HUDEP-2 (cell line): Measurements from ENCODE around the gene TDRD12.
"Not testable (repeated sequence)": the region's sequence is repeated elsewhere in the genome, so short reads cannot be mapped to it uniquely, and the experiment has no call there.

Source experiments
- DNase-seq, 76 experiments: peaks; one replicate each; lab custom pipeline; 2025; ENCODE audit not compliant: unreplicated experiment in 76 of 76; lab: John Stamatoyannopoulos, UW

The TDRD12 gene

DNA sequence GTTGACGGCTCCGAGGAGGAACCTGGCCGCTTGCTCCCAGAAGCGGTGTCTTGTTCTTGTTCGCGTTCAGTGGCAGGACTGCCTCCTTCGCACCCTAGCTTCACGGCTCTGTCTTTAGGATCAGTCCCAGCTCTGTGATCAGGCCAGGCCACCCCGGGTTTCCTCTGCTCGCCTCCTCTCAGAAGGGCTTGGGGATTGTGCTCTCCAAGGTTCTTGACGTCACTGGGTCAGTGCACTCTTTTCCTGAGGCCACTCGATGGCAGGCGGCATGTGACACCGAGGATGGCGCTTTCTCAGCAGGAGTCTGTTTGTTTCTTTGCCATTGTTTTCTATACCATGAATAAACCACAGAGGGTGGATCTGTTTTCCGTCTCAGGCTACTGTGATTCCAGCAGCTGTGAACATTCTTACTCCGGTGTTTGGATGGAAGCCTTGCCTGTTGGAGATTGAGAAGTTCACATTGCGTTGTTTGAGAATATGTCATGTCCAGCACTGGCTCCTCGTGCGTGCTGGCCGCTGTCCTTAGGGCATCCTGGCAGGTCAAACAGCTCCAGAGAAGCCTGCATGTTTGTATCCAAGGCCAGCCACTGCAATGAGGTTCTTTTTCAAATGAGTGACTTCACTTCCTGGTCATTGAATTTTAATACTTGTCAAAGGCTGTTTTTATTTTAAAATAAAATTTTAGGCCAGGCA lies 105.5 kb downstream of the TDRD12 start:
- no peak for DNase-seq

DNA sequence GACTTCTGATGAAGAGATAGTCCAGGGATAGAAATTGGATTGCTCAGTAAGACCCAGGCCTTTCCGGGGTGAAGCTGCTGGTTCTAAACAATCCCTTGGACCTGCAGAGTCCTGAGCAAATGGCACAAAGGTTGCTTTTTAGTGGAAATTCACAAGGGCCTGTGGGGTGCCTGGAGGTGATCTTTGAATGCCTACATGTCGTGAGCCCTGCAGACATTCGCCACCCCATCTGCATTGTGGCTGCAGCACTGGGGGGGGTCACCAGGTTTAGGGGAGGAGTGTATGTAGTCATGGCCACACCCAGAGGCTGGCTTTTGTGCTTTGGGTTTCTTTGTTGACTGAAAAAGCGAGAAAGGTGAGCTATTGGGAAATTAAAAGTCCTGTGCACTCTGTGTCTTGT lies 108.6 kb downstream of the TDRD12 start:
- no peak for DNase-seq

DNA sequence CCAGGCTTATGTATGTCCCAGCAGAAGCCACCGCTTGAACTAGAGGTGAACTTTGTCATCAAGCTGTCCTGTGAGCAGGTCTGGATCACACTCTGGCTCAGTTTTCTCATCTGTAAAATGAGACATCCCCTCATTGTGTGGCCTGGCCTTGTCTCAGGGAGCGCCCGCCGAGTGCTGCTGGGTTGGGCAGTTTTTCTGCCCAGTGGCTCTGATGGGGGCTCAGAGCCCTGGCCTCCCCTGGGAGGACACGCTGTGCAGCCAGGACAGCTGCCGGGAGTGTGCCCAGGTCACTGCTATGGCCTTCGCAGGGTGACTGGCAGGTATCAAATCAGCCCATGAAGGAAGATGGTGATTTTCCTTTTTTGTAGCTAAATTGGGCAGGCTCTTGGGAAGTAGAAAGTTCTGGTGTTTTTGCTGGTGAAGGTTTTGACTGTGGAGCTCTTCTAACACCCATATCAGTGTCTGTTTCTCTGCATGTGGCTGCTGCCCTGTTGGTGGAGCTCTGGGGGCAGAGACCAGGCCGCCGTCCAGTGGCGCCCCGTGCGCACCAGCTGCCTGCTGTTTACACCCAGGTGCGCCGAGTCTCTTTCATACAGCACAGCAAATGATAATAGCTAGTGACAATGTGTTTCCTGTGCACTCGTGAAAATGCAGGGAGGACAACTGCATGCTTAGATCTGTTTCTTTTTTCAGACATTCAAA lies 109.2 kb downstream of the TDRD12 start:
- DNase-seq: no peak

DNA sequence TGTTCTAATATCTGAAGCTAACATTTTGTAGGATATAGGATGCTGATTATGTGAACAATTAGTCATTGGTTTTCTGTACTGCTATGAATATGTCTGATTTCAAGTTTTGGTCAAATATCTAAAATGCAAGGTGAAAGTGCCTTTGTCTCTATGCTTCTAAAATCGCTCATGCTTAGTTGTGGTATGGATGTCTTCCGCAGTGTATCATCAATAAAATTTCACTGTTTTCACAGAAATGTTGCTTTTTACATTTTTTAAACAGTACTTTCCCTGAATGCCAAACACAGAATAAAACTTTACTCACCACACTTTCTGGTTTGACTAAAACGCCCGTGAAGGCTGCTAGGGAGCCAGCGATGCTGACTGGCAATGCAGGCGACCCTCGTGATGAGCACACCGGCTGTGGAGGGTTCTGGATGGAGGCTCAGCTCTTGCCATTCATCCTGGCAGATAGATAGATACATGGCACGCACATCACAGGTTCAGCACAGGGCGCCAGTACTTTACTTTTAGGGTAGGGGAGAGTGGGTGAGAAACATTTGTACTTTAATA lies 109.9 kb downstream of the TDRD12 start:
- no peak for DNase-seq

DNA sequence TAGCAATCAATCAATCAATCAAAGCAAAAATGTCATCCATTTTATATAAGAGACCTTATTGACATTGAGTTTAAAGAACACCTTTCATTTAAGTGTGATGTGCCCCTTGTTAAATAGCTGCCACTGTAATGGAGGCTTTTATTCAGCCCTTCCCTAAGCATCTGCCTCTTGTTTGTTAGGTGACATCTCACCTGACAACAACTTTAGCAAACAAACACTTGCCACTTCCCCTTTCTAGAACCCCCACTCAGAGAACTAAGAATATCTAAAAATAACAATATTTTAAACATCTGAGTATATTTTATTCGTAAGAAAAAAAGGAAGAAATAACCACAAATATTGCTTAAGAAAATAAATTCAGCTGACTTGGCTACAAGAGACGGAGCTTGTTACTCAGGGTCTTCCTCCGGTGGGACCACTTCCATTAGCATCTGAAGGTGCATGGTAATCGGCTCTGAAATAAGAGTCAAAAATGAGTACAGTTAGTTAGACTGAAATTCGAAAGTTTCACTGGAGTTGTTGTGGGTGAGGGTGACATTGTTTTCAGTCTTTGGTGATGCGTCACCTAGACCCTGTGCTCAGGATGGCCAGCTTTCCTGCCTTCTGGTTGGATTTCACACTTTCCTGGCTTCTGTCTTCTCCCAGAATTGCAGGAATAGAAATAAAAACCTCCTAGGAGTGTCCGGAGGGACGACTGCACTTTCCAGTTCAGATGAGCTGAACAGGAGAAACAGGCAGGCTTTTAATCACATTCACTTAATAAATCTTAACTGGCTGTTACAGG lies 110.9 kb downstream of the TDRD12 start:
- no peak for DNase-seq

DNA sequence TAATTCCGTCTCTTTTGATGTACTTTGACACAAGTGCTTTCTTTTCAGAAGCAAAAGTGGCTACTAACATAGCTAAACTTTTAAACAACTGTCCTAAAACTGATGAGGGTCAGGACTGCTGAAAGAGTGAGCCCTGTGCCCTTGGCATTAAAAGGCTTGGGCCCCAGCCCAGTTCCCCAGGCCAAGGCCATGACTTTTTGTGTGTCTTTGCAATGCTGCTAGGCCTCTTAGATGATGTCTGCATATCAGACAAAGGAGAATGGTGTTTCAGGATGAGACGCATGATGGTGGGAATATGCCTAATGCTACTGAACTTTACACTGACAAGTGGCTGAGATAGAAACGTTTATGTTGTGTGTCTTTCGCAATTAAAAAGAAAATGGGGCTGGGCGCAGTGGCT lies 112.0 kb downstream of the TDRD12 start:
- DNase-seq: no peak

DNA sequence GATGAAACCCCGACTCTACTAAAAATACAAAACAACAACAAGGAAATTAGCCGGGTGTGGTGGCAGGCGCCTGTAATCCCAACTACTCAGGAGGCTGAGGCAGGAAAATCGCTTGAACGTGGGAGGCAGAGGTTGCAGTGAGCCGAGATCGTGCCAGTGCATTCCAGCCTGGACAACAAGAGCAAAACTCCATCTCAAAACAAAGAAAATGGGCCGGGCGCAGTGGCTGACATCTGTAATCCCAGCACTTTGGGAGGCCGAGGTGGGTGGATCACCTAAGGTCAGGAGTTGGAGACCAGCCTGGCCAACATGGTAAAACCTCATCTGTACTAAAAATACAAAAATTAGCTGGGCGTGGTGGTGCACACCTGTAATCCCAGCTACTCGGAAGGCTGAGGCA lies 112.5 kb downstream of the TDRD12 start:
- not testable (repeated sequence) for DNase-seq

DNA sequence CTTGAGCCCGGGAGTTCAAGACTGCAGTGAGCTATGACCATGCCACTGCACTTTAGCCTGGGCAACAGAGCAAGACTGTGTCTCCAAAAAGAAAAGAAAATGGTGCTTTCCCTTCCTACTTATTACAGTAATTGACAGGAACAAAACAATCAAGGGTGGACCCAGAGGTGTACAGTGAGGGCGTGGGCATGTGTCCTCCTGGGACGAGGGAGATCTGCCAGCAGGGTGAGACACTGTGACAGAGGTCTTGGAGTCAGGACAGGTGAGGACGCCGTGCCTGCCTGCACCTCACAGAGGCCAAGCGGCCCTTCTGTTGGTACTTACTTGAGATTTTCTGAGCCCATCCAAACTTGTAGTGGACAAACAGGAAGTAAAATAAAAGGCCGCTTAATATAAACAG lies 113.3 kb downstream of the TDRD12 start:
- DNase-seq: not testable (repeated sequence)

DNA sequence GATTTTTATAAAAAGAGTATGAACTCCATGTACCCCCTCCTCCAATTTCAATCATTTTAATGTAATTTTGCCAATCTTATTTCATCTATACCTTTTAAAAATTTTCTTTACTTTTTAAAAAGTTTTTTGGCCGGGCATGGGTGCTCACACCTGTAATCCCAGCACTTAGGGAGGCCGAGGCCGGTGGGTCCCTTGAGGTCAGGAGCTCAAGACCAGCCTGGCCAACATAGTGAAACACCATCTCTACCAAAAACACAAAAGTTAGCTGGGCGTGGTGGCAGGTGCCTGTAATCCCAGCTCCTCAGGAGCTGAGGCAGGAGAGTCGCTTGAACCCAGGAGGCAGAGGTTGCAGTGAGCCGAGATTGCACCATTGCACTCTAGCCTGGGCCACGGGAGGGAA lies 113.8 kb downstream of the TDRD12 start:
- not testable (repeated sequence) for DNase-seq

DNA sequence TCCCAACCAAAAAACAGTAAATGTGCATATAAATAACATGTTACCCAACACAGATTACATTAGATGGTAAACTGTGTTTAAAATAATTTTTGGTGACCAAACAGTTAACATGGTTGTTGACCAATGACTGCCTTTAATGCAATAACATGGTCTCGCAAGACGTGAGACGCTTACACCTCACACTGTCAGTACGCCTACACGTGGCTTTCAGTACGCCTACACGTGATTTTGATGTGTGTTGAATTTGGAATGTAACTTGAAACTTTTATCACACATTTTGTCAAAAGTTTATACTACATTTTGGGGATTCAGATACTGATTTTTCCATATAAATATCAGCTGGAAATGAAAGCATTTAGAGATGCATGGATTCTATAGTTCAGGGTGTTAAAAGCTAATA lies 118.0 kb downstream of the TDRD12 start:
- no peak for DNase-seq

DNA sequence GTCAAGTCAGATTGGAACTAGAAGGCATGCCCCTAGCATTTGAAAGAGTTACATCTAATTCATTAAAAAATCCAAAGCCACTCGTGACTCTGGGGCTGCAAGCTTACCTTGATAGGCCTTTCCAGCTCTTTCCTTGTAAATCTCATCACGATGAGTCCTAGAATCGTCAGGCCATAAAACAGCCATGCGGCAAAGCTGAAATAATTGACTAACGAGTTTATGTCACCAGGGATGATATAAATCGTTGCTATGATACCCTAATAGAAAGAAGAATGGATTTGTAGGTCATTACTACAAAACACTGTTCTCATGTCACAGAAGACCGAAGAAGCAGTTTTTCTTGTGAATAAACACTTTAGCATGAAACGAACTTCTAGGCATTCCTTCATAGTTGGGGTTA lies 122.5 kb downstream of the TDRD12 start:
- DNase-seq: no peak

DNA sequence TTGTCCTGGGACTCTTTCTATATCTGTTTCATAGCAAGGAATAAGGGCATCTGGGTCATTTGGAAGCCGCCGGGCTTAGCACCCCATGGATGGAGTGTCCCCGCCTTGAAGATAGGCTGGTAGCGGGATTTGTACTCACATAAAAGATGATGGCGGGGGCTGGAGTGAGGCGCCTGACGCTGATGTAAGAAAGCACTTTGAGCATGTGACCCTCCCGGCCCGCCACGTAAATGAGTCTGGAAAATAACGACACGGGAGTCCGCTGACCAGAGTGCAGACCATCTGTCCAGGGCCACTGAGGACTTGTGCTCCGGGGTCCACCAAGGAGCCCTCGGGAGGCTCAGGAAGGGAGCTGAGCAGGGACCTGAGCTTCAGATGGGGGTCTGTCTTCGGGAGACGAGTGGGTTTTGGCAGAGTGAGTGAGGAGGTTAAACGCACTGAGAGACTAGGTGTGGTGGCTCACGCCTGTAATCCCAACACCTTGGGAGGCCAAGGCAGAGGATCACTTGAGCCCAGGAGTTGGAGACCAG lies 124.2 kb downstream of the TDRD12 start:
- DNase-seq: no peak

DNA sequence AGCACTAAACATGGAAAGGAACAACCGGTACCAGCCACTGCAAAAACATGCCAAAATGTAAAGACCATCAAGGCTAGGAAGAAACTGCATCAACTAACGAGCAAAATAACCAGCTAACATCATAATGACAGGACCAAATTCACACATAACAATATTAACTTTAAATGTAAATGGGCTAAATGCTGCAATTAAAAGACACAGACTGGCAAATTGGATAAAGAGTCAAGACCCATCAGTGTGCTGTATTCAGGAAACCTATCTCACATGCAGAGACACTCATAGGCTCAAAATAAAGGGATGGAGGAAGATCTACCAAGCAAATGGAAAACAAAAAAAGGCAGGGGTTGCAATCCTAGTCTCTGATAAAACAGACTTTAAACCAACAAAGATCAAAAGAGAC lies 128.5 kb downstream of the TDRD12 start:
- not testable (repeated sequence) for DNase-seq

DNA sequence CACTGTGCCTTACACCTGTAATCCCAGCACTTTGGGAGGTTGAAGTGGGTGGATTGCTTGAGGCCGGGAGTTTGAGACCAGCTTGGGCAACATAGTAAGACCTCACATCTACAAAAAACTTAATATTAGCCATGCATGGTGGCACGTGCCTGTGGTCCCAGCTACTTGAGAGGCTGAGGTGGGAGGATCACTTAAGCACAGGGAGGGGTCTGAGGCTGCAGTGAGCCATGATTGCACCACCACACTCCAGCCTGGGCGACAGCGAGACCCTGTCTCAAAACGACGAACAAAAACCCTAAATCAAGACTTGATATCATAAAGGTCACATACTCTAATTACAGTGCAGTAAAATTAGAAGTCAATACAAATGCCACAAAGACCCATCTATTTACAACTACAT lies 132.6 kb downstream of the TDRD12 start:
- no peak for DNase-seq

DNA sequence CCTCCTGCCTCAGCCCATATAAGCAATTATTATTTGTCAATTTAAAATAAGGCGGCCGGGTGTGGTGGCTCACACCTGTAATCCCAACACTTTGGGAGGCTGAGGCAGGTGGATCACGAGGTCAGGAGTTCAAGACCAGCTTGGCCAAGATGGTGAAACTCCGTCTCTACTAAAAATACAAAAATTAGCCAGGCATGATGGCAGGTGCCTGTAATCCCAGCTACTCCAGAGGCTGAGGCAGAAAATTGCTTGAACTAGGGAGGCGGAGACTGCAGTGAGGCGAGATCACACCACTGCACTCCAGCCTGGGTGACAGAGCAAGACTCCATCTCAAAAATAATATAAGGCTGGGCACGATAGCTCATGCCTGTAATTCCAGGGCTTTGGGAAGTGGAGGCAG lies 137.3 kb downstream of the TDRD12 start:
- not testable (repeated sequence) for DNase-seq

DNA sequence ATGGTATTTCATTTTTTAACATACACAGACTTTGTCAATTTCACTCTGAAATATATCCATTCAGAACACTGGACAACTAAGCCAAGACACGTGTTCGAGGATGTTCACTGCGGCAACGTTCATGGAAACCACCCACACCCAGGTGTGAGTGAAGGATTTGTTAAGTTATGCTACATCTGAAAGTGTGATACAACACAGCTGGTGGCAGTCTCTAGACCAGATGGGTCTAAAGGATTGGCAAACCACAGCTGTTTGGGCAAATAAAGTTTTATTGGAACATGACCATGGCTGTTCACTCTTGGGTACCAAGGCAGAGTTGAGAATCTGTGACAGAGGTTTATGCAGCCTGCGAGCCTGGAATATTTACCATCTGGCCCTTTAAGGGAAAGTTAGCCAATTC lies 138.0 kb downstream of the TDRD12 start:
- DNase-seq: no peak

DNA sequence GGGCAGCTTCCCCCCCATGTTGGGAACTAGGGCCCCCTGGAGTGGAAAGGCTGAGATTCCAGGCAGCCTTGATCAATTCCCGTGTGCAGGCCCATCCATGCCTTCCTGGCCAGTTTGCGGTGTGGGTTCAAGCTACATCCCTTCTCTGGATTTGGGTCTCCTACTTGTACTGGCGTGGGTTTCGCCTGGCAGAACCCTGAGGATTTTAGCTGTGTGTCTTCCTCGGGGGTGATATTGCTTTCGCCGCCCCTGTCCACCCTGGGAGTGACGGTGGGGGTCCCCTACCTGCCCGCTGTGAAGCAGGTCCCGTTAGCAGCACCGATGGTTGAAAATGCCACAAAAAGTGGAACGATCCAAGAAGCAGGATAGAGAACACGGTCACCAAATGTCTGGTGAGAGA lies 138.6 kb downstream of the TDRD12 start:
- DNase-seq: no peak

DNA sequence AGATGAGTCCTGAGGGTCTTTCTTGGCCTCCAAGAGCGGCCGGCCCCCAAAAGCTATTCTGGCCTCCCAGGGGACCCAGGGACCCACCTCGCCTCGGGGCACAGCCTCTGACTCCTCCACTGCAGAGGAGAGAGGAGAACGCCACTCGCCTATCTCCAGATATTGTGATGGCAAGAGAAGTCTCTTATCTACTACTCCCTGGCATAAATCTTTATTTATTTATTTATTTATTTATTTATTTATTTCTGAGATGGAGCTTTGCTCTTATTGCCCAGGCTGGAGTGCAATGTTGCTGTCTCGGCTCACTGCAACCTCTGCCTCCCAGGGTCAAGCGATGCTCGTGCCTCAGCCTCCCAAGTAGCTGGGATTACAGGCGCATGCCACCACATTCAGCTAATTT lies 139.0 kb downstream of the TDRD12 start:
- DNase-seq: no peak

DNA sequence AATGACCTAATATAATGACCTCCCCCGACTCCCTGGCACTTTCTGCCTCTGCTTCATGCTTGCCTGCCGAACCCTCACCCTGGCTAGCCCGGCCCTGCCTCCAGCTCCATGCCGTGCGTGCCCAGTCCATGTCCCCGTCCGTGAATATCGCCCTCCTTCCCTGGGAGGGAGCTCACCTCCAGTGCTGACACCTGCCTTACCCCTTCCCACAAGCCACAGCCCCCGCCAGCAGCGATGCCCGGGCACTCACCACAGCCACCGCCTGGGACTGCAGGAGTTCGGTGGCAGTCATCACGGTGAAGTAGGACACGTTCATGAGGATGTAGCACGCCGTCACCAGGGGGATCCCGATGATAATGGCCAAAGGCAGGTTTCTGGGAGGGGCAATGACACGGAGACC lies 140.0 kb downstream of the TDRD12 start:
- DNase-seq: no peak

DNA sequence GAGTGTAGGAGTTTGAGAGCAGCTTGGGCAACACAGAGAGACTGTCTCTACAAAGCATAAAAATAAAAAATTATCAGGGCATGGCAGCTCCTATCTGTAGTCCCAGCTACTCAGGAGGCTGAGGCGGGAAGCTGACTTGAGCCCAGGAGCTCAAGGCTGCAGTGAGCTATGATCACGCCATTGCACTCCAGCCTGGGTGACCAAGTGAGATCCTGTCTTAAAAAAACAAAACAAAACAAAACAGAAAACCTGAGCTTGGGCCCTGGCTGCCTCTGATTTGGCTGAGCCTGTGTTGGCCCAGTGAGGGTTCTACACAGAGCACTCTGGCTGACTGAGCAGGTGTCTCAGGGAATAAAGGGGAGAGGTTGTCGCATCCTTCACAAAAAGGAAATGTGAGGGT lies 142.0 kb downstream of the TDRD12 start:
- no peak for DNase-seq

DNA sequence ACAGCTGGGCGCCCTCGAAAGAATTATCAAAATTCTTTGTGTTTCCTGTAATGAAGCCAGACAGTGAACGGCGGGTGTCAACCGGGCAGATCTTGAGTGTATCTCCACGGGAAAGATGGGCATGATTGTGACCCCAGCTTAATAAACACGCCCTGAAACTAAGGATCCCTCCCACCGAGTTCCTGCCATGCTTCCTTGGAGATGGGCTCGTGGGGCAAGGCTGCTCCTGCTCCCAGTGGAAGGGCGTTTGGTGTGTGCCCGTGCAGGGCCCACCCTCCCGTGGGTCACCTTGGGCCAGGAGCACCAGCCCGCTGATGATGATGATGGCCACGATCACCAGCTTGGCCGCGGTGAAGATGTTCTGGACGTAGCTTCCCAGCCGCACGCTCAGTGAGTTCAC lies 142.6 kb downstream of the TDRD12 start:
- no peak for DNase-seq
